HCT116 (cell line): ENCODE results near the gene ARPC4. TPM values are rescaled to one million over a fixed set of nuclear protein-coding genes. Genes with fewer than 3 reads are reported as not detected.
"Not testable (repeated sequence)": the region's sequence is repeated elsewhere in the genome, so short reads cannot be mapped to it uniquely, and the experiment has no call there.

Source experiments
- ATAC-seq: fragments of 200-7000 bp; cut with Tn5 transposase; 2 replicates; pipeline ENCODE4 v1.9.1; 2020; ENCODE audit warnings: mild to moderate bottlenecking, moderate library complexity
- BruUV-seq: library from RNA; stranded (reverse); fragments of 400-500 nt; replicated peaks from 2 replicates; lab custom pipeline; 2021; lab: Mats Ljungman, UMichigan
- CTCF ChIA-PET: fragments of 300-600 bp; sonication (Branson Sonifier 250); formaldehyde crosslinking; loops from one replicate; lab custom pipeline; 2021; ENCODE audit warnings: antibody characterized with exemption; lab: Charles Lee
- POLR2A ChIA-PET: fragments of 300-600, 350-600 bp; sonication (Branson Sonifier 250); formaldehyde crosslinking; loops from one replicate; lab custom pipeline; 2021; ENCODE audit warnings: antibody characterized with exemption; lab: Charles Lee
- RAD21 ChIA-PET, 2 experiments: fragments of 300-600 bp; sonication (Branson Sonifier 250); formaldehyde crosslinking; loops; one replicate each; lab custom pipeline; 2023; ENCODE audit warnings: low total read pairs in 2 of 2; ENCODE audit not compliant: uncharacterized antibody in 2 of 2, unreplicated experiment in 2 of 2, low non-redundant PET in 1 of 2; lab: Charles Lee
- DNase-seq: peaks from one replicate; pipeline ENCODE4 v3.0.0-alpha.2; 2010; ENCODE audit warnings: low read depth, low spot score
- H2AFZ ChIP-seq: fragments of 200-600 bp; shearing (Covaris generic), sonication (generic); 2 replicates; pipeline ENCODE4 v1.6.1; 2017; ENCODE audit warnings: low read depth, mixed run types, mixed read lengths, antibody characterized with exemption, low read length; ENCODE audit not compliant: poor library complexity, severe bottlenecking
- H3K27ac ChIP-seq: 2 replicates; pipeline ENCODE4 v1.5.1; 2012; ENCODE audit warnings: low read depth, low read length
- H3K27me3 ChIP-seq: fragments of 200-600 bp; sonication (generic); 2 replicates; pipeline ENCODE4 v1.6.1; 2016; ENCODE audit warnings: mixed run types, low read length, mixed read lengths; ENCODE audit not compliant: insufficient read depth
- H3K36me3 ChIP-seq, 2 experiments: fragments of 200-500 bp in 1 of 2; fragments of 200-600 bp in 1 of 2; sonication (Bioruptor generic) in 1 of 2; sonication (generic) in 1 of 2; 2 replicates each; pipeline versions ENCODE4 v1.5.1 to v1.6.1; 2014 to 2016; ENCODE audit warnings: low read length in 2 of 2, inconsistent platforms in 1 of 2, mixed read lengths in 1 of 2, mixed run types in 1 of 2; ENCODE audit not compliant: insufficient read depth in 2 of 2, control insufficient read depth in 1 of 2
- H3K4me1 ChIP-seq, 2 experiments: fragments of 200-600 bp in 1 of 2; sonication (generic) in 1 of 2; 2 replicates each; pipeline versions ENCODE4 v1.5.1 to v1.6.1; 2012 to 2017; ENCODE audit warnings: low read length in 2 of 2, inconsistent platforms in 1 of 2, mild to moderate bottlenecking in 1 of 2, mixed read lengths in 1 of 2, mixed run types in 1 of 2, moderate library complexity in 1 of 2; ENCODE audit not compliant: insufficient read depth in 2 of 2, control insufficient read depth in 1 of 2
- H3K4me2 ChIP-seq: fragments of 200-600 bp; sonication (generic); 2 replicates; pipeline ENCODE4 v1.6.1; 2017; ENCODE audit warnings: mixed run types, low read length, mixed read lengths
- H3K4me3 ChIP-seq, 2 experiments: fragments of 200-600 bp in 1 of 2; sonication (generic) in 1 of 2; replicated peaks in 1 of 2; 2 replicates each; pipeline ENCODE4 v1.5.1; 2011 to 2016; ENCODE audit warnings: low read length in 2 of 2, control low read depth in 1 of 2, low read depth in 1 of 2, mild to moderate bottlenecking in 1 of 2, mixed read lengths in 1 of 2, mixed run types in 1 of 2
- H3K79me2 ChIP-seq: fragments of 200-600 bp; sonication (generic); 2 replicates; pipeline ENCODE4 v1.6.1; 2017; ENCODE audit warnings: mild to moderate bottlenecking, mixed run types, low read length, moderate library complexity, mixed read lengths; ENCODE audit not compliant: insufficient read depth
- H3K9ac ChIP-seq: fragments of 200-600 bp; sonication (generic); 2 replicates; pipeline ENCODE4 v1.6.1; 2016; ENCODE audit warnings: low read length, mixed read lengths
- H3K9me2 ChIP-seq: fragments of 200-600 bp; sonication (generic), shearing (Covaris generic); 2 replicates; pipeline ENCODE4 v1.6.1; 2017; ENCODE audit warnings: mixed run types, mild to moderate bottlenecking, moderate library complexity; ENCODE audit not compliant: insufficient read depth
- H3K9me3 ChIP-seq, 2 experiments: fragments of 200-500 bp in 1 of 2; fragments of 200-600 bp in 1 of 2; sonication (Bioruptor generic) in 1 of 2; sonication (generic) in 1 of 2; 2 replicates each; pipeline ENCODE4 v1.6.1; 2014 to 2017; ENCODE audit warnings: low read length in 2 of 2, mixed read lengths in 2 of 2, inconsistent platforms in 1 of 2, low read depth in 1 of 2, mild to moderate bottlenecking in 1 of 2, mixed run types in 1 of 2, moderate library complexity in 1 of 2; ENCODE audit not compliant: control insufficient read depth in 1 of 2, insufficient read depth in 1 of 2
- H4K20me1 ChIP-seq: fragments of 200-600 bp; sonication (generic), shearing (Covaris generic); 2 replicates; pipeline ENCODE4 v1.6.1; 2017; ENCODE audit warnings: mixed run types, mild to moderate bottlenecking, moderate library complexity; ENCODE audit not compliant: insufficient read depth
- FOSL1 ChIP-seq: IDR thresholded peaks from 2 replicates; pipeline ENCODE4 v1.6.1; 2012; ENCODE audit warnings: low read depth
- SRF ChIP-seq: IDR thresholded peaks from 2 replicates; pipeline ENCODE4 v1.6.1; 2012; ENCODE audit warnings: low read depth
- intact Hi-C: fragments of 100-400 bp; cut with micrococcal nuclease; formaldehyde crosslinking; loops from 2 replicates; pipeline ENCODE4 v1.10.0; 2022
- total RNA-seq: library from RNA; stranded (reverse); gene quantifications from one replicate; pipeline ENCODE4 v1.2.1, GENCODE V29; 2021; ENCODE audit not compliant: unreplicated experiment

The ARPC4 gene
- total RNA-seq, 1 experiment from 2014 or later, result 110 TPM

GRCh38 chr3:9771007-9771406, 21.9 kb upstream of the ARPC4 start:
- RAD21 ChIA-PET, ATAC-seq, H2AFZ ChIP-seq, H3K36me3 ChIP-seq, H3K27me3 ChIP-seq, H3K27ac ChIP-seq, H3K4me2 ChIP-seq, intact Hi-C loops, DNase-seq, H3K9me3 ChIP-seq, H3K79me2 ChIP-seq, H3K4me3 ChIP-seq, CTCF ChIA-PET, H4K20me1 ChIP-seq, H3K9me2 ChIP-seq, H3K9ac ChIP-seq, BruUV-seq: not testable (repeated sequence)
- POLR2A ChIA-PET, result interaction anchor here (0.6 kb wide), 1 partner anchor 537 kb away, joined by 3 read pairs; no protein-coding TSS in a partner anchor
- H3K4me1 ChIP-seq, result peaks cover 4 to 24% of the 10 kb centered on the region in 2 experiments

GRCh38 chr3:9776896-9777693, 15.8 kb upstream of the ARPC4 start:
- CTCF ChIA-PET, result no interaction called here
- intact Hi-C loops, result no loop called here
- H3K9me3 ChIP-seq, result no peaks in the 10 kb centered on the region
- H4K20me1 ChIP-seq, result no peaks in the 10 kb centered on the region
- no peak overlapping the region for H3K9ac ChIP-seq
- H3K79me2 ChIP-seq, result no peaks in the 10 kb centered on the region
- RAD21 ChIA-PET, result no interaction called here
- no peak for DNase-seq
- no peak for ATAC-seq
- H3K4me1 ChIP-seq, result peaks cover 0 to 11% of the 10 kb centered on the region in 2 experiments; a peak in 1 of 4 replicates
- H3K27ac ChIP-seq, result no peak overlapping the region
- H3K4me3 ChIP-seq, result no peak overlapping the region
- POLR2A ChIA-PET, result interaction anchor here (1.1 kb wide), 1 partner anchor 16 kb away, joined by 5 read pairs; the partner anchor contains the start of genes ARPC4 and TADA3
- TF ChIP-seq FOSL1, result no peak
- TF ChIP-seq SRF, result no peak
- TF ChIP-seq, all 23 proteins: peak for 0
- BruUV-seq, result no TSS peak
- Histone ChIP-seq H3K4me2 (no peak overlapping the region), H2AFZ (no peak overlapping the region), H3K9me2 (no peaks in the 10 kb centered on the region), H3K27me3 (no peaks in the 10 kb centered on the region), H3K36me3 (peaks cover 0 to 4% of the 10 kb centered on the region in 2 experiments; a peak in 3 of 4 replicates)
